ENCODE results near the gene MYRF. TPM values are rescaled to one million over a fixed set of nuclear protein-coding genes. Genes with fewer than 3 reads are reported as not detected.

MYRF gene
- total and polyA plus RNA-seq, 2 of the 4 experiments (the other 2 are of a cell fraction) = 1.6 to 10.7 TPM

DNA sequence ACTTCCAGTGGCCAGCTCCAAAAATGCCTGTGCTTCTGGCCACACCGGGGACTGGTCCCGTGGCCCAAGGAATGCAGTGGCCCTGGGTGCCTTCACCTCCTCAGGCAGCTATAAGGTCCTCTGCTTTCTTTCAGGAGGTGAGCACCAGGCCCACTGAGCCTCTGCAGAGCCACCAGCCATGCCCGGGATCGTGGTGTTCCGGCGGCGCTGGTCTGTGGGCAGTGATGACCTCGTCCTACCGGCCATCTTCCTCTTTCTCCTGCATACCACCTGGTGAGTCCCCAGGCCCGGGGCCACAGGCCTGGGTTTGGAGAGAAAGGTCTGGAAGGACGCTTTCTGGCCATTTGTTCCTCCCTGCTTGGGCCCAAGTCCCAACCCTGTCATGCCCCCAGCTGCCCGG is 32.5 kb upstream of the MYRF start:
- BruUV-seq (replicated peaks) = no TSS peak
- H2AK5ac ChIP-seq (ENCODE audit: low read depth, low read length) = no peak overlapping the region
- H2BK20ac ChIP-seq (ENCODE audit: low read depth, low read length) = no peak overlapping the region
- ChIA-PET CTCF (no interaction called here), POLR2A (ENCODE audit: unreplicated experiment) (no interaction called here)
- no peak overlapping the region for H3K56ac ChIP-seq (ENCODE audit: extremely low read depth, insufficient read depth, low read length)
- H3K23ac ChIP-seq (ENCODE audit: low read depth, low read length) = no peak overlapping the region
- in situ Hi-C loops (cut with MboI; ENCODE audit: low sequenced_read_pairs) = no loop called here
- TF ChIP-seq, protein P1, sequence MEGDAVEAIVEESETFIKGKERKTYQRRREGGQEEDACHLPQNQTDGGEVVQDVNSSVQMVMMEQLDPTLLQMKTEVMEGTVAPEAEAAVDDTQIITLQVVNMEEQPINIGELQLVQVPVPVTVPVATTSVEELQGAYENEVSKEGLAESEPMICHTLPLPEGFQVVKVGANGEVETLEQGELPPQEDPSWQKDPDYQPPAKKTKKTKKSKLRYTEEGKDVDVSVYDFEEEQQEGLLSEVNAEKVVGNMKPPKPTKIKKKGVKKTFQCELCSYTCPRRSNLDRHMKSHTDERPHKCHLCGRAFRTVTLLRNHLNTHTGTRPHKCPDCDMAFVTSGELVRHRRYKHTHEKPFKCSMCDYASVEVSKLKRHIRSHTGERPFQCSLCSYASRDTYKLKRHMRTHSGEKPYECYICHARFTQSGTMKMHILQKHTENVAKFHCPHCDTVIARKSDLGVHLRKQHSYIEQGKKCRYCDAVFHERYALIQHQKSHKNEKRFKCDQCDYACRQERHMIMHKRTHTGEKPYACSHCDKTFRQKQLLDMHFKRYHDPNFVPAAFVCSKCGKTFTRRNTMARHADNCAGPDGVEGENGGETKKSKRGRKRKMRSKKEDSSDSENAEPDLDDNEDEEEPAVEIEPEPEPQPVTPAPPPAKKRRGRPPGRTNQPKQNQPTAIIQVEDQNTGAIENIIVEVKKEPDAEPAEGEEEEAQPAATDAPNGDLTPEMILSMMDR (conservative IDR thresholded peaks at IDR 0.05; ENCODE audit: low read depth, low read length) = no peak
- no peak for TF ChIP-seq BHLHE40 (IDR thresholded peaks at IDR 0.05; ENCODE audit: low read depth, low read length)
- no peak for TF ChIP-seq MAFK (IDR thresholded peaks at IDR 0.05; ENCODE audit: low read depth, low read length)
- TF ChIP-seq CEBPB (IDR thresholded peaks at IDR 0.05; ENCODE audit: low read depth, low read length) = no peak
- no peak overlapping the region for H4K5ac ChIP-seq (ENCODE audit: low read depth, low read length)
- H3K14ac ChIP-seq (replicated peaks; ENCODE audit: low read depth, low read length) = no peak overlapping the region
- intact Hi-C loops (cut with micrococcal nuclease) = no loop called here
- peaks cover 11% of the 10 kb centered on the region; the same call in 1 of the 2 replicates for H3K36me3 ChIP-seq (ENCODE audit: control insufficient read depth, insufficient read depth, low read length)
- no peaks in the 10 kb centered on the region for H4K20me1 ChIP-seq (ENCODE audit: insufficient read depth, low read length)
- no peaks in the 10 kb centered on the region for H3K9me3 ChIP-seq (ENCODE audit: control insufficient read depth, insufficient read depth, low read length)
- no peak overlapping the region for H3K4me3 ChIP-seq (ENCODE audit: insufficient read depth, low read depth, low read length)
- H2AK9ac ChIP-seq (replicated peaks; ENCODE audit: low read depth, low read length, poor library complexity) = peak overlapping the region; percentile 66
- no peak for ATAC-seq (ENCODE audit: low read depth)
- H3K18ac ChIP-seq (ENCODE audit: low read depth, low read length) = no peak overlapping the region
- peaks cover 12% of the 10 kb centered on the region for H3K9me1 ChIP-seq (ENCODE audit: insufficient read depth, low read length)
- no peak overlapping the region for H2BK120ac ChIP-seq (ENCODE audit: low read depth, low read length)
- H4K8ac ChIP-seq (ENCODE audit: low read depth in 2 of 2, low read length in 2 of 2) = no peak overlapping the region
- dilution Hi-C loops (cut with HindIII; ENCODE audit: low sequenced_read_pairs, unreplicated experiment) = no loop called here
- no peak overlapping the region for H2BK15ac ChIP-seq (ENCODE audit: low read depth, low read length)
- H4K91ac ChIP-seq (ENCODE audit: insufficient read depth, low read depth, low read length) = no peak overlapping the region
- peaks cover 4 to 18% of the 10 kb centered on the region in 2 experiments; a peak in 2 of 4 replicates for H3K79me1 ChIP-seq (ENCODE audit: low read depth in 1 of 2, low read length in 2 of 2)
- H3K9ac ChIP-seq (ENCODE audit: low read depth, low read length) = no peak overlapping the region
- DNase-seq = no peak
- peaks cover 12% of the 10 kb centered on the region for H3K4me1 ChIP-seq (ENCODE audit: control insufficient read depth, insufficient read depth, low read length)
- H2BK5ac ChIP-seq (ENCODE audit: low read depth, low read length, poor library complexity, severe bottlenecking) = no peak overlapping the region
- H3K4ac ChIP-seq (ENCODE audit: low read depth, low read length) = no peak overlapping the region
- no peak overlapping the region for H2AFZ ChIP-seq (replicated peaks; ENCODE audit: low read length, poor library complexity)
- 82% methylated on average over 2 of the region's 12 CpGs; no CpG with 5 or more reads in 1 of the 2 experiments for WGBS, 2 experiments (ENCODE audit: extremely low coverage in 2 of 2, insufficient read length in 1 of 2)
- H3K27ac ChIP-seq (ENCODE audit: insufficient read depth, low read length) = no peak overlapping the region
- peaks cover 12% of the 10 kb centered on the region; the same call in 1 of the 2 replicates for H3K27me3 ChIP-seq (ENCODE audit: control insufficient read depth, insufficient read depth, low read length)
- H3K4me2 ChIP-seq (ENCODE audit: low read depth, low read length) = no peak overlapping the region
